Daoy (cell line): ENCODE data around the gene ZFAND6. TPM values are rescaled to one million over a fixed set of nuclear protein-coding genes. Genes with fewer than 3 reads are reported as not detected.
"Not testable (repeated sequence)": the region's sequence is repeated elsewhere in the genome, so short reads cannot be mapped to it uniquely, and the experiment has no call there.

Experiments used
- DNase-seq: peaks from one replicate; pipeline ENCODE4 v3.0.0-alpha.2; 2015; ENCODE audit warnings: low read depth
- total RNA-seq: library from RNA; depleted of rRNA; stranded (reverse); fragments of >200 nt; shearing (Covaris generic); gene quantifications from 2 replicates; pipeline ENCODE4 v1.2.3, GENCODE V29; 2014; rRNA removed

The ZFAND6 gene
- total RNA-seq, result 67.9 and 102 TPM in 2 replicates

DNA sequence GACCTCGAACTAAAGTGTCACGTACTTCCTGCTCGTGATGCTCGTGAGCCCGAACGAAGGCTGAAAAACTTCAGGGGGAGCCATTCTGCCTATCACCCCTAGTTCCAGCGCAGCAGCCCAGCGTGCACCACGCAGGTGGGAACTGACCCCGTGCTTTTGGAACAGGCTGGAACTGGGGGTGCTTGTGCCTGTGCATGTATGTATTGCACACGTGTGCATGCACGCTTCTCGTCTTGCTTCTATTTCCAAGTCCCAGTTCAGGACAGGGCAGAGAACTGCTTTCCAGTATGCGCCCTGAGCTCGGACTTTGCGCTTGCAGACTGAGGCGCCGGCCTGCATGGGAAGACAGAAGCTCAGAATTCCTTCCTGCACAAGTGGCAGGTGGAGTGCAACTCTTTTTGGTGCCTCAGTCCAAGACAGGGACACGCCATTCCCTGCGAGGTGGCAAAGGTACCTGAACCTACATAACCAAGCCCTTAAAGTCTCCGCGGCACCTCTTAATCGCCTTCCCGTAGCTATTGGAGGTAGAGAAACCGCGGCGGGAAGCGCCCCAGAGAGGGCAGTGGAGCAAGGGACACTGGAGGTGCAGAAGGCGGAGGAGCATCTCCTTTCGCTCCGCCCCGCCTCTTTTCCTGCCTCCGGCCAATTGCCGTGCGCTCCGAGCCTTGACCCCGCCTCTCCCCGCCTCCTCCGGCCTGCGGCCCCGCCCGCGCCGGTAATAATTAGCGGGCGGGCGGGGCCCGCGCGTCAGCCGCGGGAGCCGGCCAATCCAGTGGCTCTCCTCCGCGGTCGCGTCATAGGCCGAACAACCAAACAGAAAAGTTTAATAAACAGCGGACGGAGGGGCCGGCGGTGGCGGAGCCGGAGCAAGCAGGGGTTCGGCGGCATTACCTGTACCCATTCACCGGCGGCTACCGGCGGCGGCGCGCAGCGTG, at the start of gene ZFAND6:
Gene ZFAND6, plus strand, starts transcription at position 826 of the 935 bp plus-strand sequence. CDS start 60,669 bp downstream, outside the sequence.
- DNase-seq, result peak; percentile 94

DNA sequence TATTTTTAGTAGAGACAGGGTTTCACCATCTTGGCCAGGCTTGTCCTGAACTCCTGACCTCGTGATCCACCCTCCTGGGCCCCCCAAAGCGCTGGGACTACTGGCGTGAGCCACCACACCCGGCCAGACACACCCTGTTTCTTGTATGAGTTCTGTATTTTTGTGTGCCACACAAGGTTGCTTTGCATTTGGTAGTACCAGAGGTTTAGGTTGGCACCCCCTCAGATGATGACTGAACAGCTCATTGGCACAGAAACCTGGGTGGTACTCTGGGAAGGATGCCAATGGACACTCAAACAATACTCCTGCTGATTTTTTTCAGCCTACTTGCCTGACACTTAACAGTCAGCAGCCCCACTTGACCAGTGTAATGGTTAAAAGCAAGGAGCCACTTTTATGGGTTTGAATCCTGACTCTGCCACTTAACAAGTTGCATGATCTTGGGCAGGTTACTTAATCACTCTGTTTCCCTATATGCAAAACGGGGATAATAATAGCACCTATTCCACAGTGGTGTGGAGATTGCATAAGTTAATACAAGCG, 49.3 kb upstream of the ZFAND6 start:
- peak; percentile 67 for DNase-seq

DNA sequence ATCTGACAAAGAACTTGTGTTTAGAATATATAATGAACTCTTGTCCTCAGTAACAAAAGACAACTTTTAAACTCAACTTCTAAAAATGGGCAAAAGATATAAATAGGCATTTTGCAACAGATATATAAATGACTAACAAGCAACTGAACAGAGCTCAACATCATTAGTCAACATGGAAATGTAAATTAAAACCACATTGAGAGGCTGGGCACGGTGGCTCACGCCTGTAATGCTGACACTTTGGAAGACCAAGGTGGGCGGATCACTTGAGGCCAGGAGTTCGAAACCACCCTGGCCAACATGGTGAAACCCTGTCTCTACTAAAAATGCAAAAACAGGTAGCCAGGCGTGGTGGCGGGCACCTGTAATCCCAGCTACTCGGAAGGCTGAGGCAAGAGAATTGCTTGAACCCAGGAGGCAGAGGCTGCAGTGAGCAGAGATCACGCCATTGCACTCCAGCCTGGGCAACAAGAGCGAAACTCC, 48.4 kb upstream of the ZFAND6 start:
- DNase-seq, result peak; percentile 23

DNA sequence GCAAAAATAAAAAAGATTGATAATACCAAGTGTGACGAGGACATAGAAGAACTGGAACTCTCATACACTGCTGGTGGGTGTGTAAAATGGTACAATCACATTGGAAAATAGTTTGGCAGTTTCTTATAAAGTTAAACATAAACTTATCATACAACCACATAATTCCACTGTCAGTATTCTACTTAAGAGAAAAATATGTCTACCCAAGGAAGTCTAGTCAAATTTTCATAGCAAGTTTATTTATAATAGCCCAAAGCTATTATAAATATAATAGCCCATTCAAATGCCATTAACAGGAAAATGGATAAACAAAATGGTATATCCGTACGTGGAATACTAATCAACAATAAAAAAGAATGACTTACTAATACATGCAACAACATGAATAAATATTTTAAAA, 47.9 kb upstream of the ZFAND6 start:
- no peak for DNase-seq

DNA sequence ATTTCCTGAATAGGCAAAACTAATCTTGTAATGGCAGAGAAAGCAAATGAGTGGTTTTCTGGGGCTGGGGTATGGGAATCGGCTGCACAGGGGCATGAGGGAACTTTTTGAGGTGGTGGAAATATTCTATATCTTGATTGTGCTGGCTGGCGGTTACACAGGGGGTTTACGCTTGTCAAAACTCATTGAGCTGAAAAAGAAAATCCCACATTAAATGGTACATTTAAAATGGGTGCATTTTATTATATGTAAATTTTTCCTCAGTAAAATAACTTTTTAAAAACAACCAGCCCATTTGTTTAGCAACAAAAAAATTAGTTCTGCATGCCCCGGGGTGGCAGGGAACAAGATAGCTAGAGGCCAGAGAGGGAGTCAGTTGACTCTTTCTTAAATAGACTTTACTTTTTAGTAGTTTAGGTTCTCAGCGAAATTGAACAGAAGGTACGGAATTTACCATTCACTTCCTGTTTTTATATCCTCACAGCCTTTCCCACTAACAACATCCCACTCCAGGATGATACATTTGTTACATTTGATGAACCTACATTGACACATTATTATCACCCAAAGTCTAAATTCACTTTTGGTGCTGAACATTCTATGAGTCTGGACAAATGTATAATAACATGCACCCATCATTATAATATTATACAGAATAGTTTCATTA, 47.3 kb upstream of the ZFAND6 start:
- DNase-seq, result no peak

DNA sequence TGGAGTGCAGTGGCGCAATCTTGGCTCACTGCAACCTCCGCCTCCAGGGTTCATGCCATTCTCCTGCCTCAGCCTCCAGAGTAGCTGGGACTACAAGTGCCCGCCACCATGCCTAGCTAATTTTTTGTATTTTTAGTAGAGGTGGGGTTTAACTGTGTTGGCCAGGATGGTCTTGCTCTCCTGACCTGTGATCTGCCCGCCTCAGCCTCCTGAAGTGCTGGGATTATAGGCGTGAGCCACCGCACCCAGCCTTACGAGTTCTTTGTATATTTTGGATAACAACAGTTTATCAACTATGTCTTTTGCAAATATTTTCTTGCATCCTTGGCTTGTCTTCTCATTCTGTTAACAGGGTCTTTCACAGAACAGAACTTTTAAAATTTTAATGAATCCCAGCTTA, 45.3 kb upstream of the ZFAND6 start:
- DNase-seq, result not testable (repeated sequence)

DNA sequence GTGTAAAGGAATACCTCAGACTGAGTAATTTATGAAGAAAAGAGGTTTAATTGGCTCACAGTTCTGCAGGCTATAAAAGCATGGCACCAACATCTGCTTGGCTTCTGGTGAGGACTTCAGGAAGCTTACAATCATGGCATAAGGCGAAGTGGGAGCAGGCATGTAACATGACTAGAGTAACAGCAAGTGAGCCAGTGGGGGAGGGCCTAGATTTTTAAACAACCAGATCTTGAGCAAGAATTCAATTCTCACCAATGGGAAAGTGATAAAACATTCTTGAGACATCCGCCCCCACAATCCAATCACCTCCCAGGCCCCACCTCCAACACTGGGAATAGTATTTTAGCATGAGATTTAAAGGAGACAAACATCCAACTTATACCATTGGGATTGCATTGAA, 44.3 kb upstream of the ZFAND6 start:
- DNase-seq, result no peak

DNA sequence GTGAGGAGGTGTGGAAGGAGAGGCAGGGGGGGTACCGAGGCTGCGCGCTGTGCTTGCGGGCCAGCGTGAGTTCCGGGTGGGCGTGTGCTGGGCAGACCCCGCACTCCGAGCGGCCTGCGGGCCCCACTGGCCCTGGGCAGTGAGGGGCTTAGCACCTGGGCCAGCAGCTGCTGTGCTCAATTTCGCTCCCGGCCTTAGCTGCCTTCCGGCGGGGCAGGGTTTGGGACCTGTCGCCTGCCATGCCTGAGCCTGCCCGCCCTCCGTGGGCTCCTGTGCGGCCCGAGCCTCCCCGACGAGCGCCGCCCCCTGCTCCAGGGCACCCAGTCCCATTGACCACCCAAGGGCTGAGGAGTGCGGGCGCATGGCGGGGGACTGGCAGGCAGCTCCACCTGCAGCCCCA, 43.0 kb upstream of the ZFAND6 start:
- DNase-seq, result not testable (repeated sequence)

DNA sequence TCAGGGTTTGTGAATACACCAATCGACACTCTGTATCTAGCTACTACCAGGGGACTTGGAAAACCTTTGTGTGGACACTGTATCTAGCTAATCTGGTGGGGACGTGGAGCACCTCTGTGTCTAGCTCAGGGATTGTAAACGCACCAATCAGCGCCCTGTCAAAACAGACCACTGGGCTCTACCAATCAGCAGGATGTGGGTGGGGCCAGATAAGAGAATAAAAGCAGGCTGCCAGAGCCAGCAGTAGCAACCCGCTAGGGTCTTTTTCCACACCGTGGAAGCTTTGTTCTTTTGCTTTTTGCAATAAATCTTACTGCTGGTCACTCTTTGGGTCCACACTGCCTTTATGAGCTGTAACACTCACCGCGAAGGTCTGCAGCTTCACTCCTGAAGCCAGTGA, 42.3 kb upstream of the ZFAND6 start:
- DNase-seq, result not testable (repeated sequence)

DNA sequence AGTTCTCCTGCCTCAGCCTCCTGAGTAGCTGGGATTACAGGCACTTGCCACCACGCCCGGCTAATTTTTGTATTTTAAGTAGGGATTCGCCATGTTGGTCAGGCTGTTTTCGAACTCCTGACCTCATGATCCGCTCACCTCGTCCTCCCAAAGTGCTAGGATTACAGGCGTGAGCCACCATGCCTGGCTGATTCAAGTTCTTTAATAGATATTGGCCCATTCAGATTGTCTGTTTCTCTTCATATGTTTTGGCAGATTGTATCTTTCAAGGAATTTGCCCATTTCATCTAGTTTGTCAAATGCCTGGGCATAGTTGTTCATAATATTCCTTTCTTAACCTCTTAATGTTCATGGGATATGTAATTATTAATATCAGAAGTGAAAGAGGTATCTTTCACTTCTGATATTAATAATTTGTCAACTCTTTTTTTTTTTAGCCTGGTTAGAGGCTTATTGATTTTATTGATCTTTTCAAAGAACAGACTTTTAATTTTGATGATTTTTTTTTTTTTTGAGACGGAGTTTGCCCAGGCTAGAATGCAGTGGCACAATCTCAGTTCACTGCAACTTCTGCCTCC, 40.2 kb upstream of the ZFAND6 start:
- no peak for DNase-seq

DNA sequence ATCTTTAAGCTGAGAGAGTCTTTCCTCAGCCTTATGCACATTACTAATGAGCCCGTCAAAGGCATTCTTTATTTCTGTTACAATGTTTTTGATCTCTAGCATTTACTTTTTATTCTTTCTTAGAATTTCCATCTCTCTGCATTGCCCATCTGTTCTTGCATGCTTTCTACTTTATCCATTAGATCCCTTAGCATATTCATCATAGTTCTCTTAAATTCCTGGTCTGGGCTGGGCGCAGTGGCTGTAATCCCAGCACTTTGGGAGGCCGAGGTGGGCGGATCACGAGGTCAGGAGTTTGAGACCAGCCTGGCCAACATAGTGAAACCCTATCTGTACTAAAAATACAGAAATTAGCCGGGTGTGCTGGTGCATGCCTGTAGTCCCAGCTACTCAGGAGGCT, 39.3 kb upstream of the ZFAND6 start:
- DNase-seq, result not testable (repeated sequence)

DNA sequence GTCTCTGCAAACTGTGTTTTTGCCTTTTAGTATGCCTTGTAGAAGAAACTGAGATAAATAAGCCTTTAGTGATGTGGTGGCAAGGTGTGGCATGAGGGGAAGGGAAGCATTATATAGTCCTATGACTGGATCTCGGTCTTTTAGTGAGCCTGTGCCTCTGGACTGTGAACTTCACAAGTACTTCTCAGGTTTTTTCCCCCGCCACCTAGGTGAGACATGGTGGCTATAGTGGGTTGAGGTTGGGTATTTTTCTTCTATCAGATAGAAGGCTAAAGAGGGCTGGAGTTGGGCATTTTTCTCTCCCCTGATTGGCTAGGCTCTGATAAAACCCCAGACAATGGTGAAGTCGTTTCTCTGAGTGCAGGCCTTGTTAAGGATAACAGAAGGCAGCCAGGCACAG, 38.7 kb upstream of the ZFAND6 start:
- DNase-seq, result no peak

DNA sequence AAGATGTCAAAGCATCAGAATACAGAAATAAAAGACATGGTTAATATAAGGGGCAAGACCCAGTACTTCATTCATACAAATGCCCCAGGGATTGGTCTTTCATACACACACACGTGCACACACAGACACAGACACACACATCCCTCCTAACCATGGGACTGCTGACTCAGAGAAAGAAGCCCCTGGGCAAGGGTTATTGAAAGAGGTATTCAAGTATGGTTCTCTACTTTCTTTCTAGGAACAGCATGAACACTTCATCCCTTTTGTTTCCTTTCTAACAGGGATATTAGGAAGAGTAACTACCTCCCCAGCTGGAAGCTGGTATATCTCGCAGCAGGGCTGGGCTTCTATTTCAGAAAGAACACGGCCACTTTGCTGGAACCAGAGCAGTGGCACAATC, 33.2 kb upstream of the ZFAND6 start:
- DNase-seq, result no peak

DNA sequence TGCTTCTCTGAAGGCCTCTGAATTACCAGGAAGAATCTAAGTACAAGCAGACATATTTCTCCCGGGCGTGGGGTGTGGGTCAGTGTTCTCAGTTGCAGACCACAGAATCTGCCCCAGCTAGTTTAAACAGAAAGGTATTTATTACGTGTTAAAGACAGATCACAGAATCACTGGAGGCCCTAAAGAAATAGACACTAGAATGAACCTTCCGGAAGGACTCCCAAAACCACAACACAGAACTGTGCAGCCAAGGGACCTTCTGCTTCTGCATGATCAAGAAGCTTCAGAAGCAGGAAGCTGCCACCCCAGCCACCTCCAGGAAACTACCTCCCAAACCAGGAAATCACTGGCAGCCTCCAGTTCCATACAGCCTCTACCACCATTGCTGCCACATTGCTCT, 32.7 kb upstream of the ZFAND6 start:
- no peak for DNase-seq

DNA sequence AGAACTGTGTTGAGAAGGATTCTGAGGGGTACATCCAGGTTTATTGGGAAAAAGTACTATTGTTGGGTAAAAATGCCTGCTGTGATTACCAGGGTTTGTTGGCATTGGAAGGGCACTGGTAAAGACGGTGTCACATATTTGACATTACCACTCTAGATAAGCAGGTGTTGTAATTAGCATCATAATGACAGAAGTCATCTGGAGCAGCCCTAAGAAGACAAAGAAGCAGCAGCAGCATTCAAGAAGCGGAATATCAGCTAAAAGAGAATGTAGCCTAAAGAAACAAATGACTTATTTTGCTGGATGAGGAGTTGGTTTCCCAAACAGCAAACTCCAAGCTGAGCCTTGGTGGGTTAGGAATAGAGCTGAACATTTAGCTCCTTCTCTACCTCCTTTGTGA, 30.5 kb upstream of the ZFAND6 start:
- no peak for DNase-seq

DNA sequence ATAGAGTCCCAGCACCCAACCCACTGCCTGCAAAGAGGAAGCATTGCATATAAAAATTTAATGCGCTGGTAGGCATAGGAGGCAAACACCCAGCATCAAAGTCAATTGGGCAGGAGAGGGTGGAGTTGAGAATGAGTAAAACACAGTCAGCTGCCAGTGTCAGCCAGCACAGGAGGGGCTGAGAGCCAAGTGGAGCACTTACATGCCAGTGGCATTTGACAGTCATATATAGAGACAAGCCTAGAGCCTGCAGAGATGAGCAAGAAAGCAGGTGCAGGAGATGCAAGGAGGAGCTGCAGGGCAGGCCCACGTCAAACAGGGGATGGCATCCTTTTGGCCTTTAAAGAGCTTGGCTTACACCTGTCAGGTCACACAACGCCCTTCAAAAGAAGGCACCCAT, 27.6 kb upstream of the ZFAND6 start:
- DNase-seq, result no peak

DNA sequence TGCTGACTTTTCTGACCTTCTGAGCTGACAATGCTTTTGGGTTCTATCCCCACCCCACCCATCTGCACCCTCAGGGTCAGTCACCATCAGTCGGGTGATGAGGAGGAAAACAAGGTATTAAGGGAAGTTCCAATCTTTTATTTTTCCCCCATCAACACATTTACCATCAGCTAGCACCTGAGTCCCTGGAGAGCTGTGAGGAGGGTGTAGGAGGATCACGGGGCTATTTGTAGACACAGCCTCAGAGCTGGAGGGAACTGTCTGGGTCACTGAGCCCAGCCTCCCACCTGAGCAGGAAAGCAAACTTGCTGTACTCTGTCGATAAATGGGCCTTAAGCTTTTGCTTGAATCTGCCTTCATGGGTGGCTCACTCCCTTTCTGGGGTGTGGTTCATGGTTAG, 24.8 kb upstream of the ZFAND6 start:
- DNase-seq, result no peak

DNA sequence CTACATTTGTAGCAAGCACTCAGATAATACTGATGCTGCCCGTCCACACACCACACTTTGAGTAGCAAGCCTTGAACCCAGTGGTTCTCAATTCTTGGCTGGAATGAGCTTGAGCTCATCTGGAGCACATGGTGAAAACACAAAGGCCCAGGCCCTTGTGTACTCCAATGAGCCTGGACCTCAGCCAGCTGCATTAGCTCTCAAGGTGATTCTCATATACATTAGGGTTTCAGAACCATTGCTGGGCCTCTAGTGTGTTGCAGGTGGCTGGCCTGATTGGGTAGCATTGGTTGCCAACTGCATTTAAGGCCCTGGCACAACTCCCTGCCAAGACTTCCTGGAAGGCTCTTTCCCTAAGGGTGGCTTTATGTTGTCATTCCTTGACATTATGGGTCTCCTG, 23.4 kb upstream of the ZFAND6 start:
- no peak for DNase-seq

DNA sequence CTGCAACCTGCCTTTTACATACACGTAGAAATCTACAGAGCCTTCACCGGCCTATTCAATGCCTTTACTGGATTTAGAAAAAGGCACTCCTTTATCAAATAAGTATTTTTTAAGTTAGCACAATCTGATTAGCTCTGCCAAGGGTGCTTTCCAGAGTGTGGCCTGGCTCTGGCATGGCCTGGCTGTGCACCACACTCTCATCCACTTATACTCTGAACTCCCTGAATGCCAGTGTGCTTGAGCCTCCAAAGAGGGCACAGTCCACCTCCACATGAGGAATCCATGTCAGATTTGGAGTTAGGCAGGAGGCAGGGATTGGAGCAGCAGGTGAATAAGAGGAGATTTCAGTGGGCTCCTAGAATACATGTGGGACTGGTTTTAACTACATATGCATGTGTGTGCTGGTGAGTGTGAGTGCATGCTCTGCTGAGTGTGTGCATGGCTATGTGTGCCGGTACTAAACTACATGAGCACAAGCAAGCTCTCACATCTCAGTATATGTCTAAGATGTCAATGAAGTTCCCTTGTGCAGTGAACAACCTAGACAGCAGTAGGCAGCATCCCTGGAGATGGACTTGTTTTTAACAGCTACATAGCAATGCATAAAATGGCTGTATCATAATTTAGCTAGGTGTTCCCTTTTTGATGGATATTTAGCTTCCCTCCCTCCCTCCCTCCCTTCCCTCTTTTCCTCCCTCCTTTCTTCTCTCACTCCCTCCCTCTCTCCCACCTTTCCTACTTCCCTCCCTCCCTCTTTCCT, 17.8 kb upstream of the ZFAND6 start:
- no peak for DNase-seq

DNA sequence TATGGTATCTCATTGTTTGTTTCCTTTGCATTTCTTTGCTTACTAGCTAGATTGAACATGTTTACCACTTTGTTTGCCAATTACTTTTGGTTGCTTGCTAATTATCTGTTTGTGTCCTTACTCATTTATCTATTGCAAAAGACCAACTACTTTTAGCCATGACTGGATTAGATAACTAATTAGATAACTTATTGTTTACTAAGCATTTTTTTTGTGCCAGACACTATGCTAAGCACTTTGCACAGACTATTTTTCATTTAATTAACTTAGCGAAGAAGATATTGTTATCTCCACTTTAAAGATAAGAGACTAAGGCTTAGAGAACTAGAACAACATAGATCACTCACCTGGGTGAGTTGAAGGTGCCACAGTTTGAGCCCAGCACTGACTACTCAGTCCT, 16.9 kb upstream of the ZFAND6 start:
- no peak for DNase-seq

DNA sequence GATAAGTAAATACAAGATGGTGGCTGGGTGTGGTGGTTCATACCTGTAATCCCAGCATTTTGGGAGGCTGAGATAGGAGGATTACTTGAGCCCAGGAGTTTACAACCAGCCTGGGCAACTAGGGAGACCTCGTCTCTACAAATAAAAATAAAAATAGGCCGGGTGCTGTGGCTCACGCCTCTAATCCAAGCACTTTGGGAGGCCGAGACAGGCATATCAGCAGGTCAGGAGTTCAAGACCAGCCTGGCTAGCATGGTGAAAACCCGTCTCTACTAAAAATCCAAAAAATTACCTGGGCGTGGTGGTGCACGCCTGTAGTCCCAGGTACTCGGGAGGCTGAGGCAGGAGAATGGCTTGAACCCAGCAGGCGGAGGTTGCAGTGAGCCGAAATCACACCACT, 14.3 kb upstream of the ZFAND6 start:
- DNase-seq, result not testable (repeated sequence)

DNA sequence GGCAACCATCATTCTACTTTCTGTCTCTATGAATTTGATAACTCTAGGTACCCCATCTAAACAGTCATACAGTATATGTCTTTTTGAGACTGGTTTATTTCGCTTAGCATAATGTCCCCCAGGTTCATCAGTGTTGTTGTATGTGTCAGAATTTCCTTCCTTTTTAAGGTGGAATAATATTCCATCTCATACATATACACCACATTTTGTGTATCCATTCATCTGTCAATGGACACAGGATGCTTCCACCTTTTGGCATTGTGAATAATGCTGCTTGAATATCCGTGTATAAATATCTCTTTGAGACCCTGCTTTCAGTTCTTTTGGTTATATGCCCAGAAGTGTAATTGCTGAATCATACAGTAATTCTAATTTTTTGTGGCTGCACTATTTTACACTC, 10.4 kb upstream of the ZFAND6 start:
- DNase-seq, result no peak
